GM06990 (cell line): Measurements from ENCODE around the gene NAA40.

ENCODE experiments used
- DNase-seq: peaks from one replicate; pipeline ENCODE4 v3.0.0-alpha.2; 2011; ENCODE audit not compliant: insufficient read length; ENCODE audit errors: extremely low read depth
- H3K27me3 ChIP-seq: replicated peaks from 2 replicates; pipeline ENCODE4 v1.6.0; 2011; ENCODE audit warnings: low read length; ENCODE audit not compliant: control insufficient read depth, insufficient read depth
- H3K36me3 ChIP-seq: 2 replicates; pipeline ENCODE4 v1.5.1; 2011; ENCODE audit warnings: low read length; ENCODE audit not compliant: control insufficient read depth, insufficient read depth
- H3K4me3 ChIP-seq: replicated peaks from 2 replicates; pipeline ENCODE4 v1.5.1; 2011; ENCODE audit warnings: low read depth, mild to moderate bottlenecking, control low read depth, low read length
- CTCF ChIP-seq: IDR thresholded peaks from 2 replicates; pipeline ENCODE4 v1.5.1; 2011; ENCODE audit warnings: low read length, control low read depth, mild to moderate bottlenecking, inconsistent platforms; ENCODE audit not compliant: insufficient read depth, poor library complexity, severe bottlenecking

Gene NAA40

GRCh38 chr11:64000740-64001483, 62.1 kb downstream of the NAA40 start:
- DNase-seq = no peak
- Histone ChIP-seq H3K36me3 (peaks cover 11% of the 10 kb centered on the region), H3K27me3 (no peaks in the 10 kb centered on the region), H3K4me3 (no peak overlapping the region)
- TF ChIP-seq CTCF = no peak

GRCh38 chr11:64001484-64002420, 63.0 kb downstream of the NAA40 start:
- TF ChIP-seq CTCF = no peak
- peaks cover 7% of the 10 kb centered on the region for H3K36me3 ChIP-seq
- no peaks in the 10 kb centered on the region for H3K27me3 ChIP-seq
- no peak overlapping the region for H3K4me3 ChIP-seq
- no peak for DNase-seq

GRCh38 chr11:64003807-64004589, 65.2 kb downstream of the NAA40 start:
- peaks cover 2% of the 10 kb centered on the region; the same call in 1 of the 2 replicates for H3K27me3 ChIP-seq
- no peak overlapping the region for H3K4me3 ChIP-seq
- TF ChIP-seq CTCF = no peak
- H3K36me3 ChIP-seq = no peaks in the 10 kb centered on the region
- DNase-seq = no peak

GRCh38 chr11:64004590-64004984, 65.8 kb downstream of the NAA40 start:
- peaks cover 2% of the 10 kb centered on the region; the same call in 1 of the 2 replicates for H3K27me3 ChIP-seq
- TF ChIP-seq CTCF = no peak
- H3K4me3 ChIP-seq = no peak overlapping the region
- H3K36me3 ChIP-seq = no peaks in the 10 kb centered on the region
- no peak for DNase-seq

GRCh38 chr11:64005691-64006090, 66.9 kb downstream of the NAA40 start:
- Histone ChIP-seq H3K36me3 (no peaks in the 10 kb centered on the region), H3K27me3 (peaks cover 2% of the 10 kb centered on the region; the same call in 1 of the 2 replicates), H3K4me3 (no peak overlapping the region)
- no peak for TF ChIP-seq CTCF
- no peak for DNase-seq
